Measurements from ENCODE around the gene GAREM2.
A peak's percentile ranks its signal among the peaks of the same experiment; 100 is the strongest.

The GAREM2 gene

GRCh38 chr2:26174691-26175465 is 2.0 kb downstream of the GAREM2 start:
- TF ChIP-seq, protein P1, sequence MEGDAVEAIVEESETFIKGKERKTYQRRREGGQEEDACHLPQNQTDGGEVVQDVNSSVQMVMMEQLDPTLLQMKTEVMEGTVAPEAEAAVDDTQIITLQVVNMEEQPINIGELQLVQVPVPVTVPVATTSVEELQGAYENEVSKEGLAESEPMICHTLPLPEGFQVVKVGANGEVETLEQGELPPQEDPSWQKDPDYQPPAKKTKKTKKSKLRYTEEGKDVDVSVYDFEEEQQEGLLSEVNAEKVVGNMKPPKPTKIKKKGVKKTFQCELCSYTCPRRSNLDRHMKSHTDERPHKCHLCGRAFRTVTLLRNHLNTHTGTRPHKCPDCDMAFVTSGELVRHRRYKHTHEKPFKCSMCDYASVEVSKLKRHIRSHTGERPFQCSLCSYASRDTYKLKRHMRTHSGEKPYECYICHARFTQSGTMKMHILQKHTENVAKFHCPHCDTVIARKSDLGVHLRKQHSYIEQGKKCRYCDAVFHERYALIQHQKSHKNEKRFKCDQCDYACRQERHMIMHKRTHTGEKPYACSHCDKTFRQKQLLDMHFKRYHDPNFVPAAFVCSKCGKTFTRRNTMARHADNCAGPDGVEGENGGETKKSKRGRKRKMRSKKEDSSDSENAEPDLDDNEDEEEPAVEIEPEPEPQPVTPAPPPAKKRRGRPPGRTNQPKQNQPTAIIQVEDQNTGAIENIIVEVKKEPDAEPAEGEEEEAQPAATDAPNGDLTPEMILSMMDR (IDR thresholded peaks at IDR 0.05; ENCODE audit: control insufficient read depth, insufficient read depth, low read depth, low read length, missing control alignments): no peak
- DNase-seq (ENCODE audit: low read depth): no peak
- no peak overlapping the region for H3K4me3 ChIP-seq (ENCODE audit: control insufficient read depth, low read depth, low read length)

DNA sequence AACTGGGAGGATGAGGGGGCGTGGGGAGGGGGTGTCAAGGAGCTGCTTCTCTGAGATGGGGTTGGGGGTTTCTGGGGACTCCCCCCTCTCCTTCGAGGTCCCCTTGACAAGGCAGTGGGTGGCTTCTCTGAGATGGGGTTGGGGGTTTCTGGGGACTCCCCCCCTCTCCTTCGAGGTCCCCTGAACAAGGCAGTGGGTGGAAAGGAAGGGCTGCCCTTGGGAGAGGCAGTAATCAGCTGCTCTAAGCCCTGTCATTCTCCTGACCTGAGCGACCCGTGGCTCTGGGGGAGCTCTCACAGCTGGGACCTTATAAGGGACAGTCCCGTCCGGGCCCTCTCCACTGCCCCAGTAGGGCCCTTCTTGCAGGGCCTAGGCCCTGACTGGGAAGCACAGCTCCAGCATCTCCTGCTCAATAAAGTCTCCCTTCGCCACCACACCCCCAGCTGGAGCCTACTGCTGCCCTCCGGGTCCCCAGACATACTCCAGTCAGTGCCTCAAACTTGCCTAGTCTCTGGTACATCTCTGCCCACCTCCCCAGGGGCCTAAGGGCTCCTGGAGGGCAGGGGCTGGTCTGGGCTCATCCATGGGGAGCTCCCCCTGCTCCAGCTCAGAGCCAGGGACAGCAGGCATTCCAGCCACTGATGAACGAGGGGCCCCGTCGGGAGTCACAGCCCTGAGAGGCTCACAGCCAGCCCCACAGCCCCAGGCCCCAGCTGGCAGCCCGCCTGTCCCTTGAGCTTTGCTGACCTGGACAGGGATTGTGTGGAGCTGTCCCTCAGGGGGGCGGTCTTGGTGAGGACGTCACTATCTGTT is 2.8 kb downstream of the GAREM2 start:
- no peak for DNase-seq (ENCODE audit: low read depth)
- H3K4me3 ChIP-seq (ENCODE audit: control insufficient read depth, low read depth, low read length): no peak overlapping the region
- TF ChIP-seq, protein P1 (IDR thresholded peaks at IDR 0.05; ENCODE audit: control insufficient read depth, insufficient read depth, low read depth, low read length, missing control alignments): no peak

DNA sequence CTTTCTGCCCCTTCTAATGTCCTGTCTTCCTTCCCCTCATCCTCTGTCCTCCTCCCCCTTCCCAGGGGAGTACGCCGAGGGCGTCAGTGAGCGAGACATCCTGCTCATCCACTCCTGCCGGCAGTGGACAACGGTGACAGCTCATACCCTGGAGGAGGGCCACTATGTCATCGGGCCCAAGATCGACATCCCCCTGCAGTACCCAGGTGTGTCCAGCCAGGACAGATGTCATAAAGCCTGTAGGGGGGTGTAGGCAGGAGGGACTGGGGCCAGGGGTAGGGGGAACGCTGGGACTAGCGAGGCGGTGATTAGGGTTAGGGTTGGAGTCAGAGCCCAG is 3.4 kb downstream of the GAREM2 start:
- TF ChIP-seq, protein P1 (IDR thresholded peaks at IDR 0.05; ENCODE audit: control insufficient read depth, insufficient read depth, low read depth, low read length, missing control alignments): no peak
- DNase-seq (ENCODE audit: low read depth): no peak
- H3K4me3 ChIP-seq (ENCODE audit: control insufficient read depth, low read depth, low read length): no peak overlapping the region

GRCh38 chr2:26177122-26177521 is 4.2 kb downstream of the GAREM2 start:
- TF ChIP-seq, protein P1 (IDR thresholded peaks at IDR 0.05; ENCODE audit: control insufficient read depth, insufficient read depth, low read depth, low read length, missing control alignments): no peak
- DNase-seq (ENCODE audit: low read depth): no peak
- no peak overlapping the region for H3K4me3 ChIP-seq (ENCODE audit: control insufficient read depth, low read depth, low read length)

DNA sequence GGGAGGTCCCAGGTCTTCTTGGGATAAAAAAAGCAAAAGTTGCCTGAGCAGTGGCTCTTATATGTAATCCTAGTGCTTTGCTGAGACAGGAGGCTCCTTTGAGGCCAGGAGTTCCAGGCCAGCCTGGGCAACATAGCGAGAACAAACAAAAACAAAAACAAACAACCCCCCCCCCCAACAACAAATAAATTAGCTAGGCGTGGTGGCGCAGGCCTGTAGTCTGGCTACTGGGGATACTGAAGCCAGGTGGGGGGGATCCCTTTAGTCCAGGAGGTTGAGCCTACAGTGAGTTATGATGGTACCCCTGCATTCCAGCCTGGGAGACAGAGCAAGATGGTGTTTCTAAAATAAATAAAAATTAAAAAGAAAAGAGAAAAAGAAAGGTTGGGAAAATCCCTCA is 5.4 kb downstream of the GAREM2 start:
- TF ChIP-seq, protein P1 (IDR thresholded peaks at IDR 0.05; ENCODE audit: control insufficient read depth, insufficient read depth, low read depth, low read length, missing control alignments): no peak
- DNase-seq (ENCODE audit: low read depth): no peak
- no peak overlapping the region; the same call in 1 of the 2 replicates for H3K4me3 ChIP-seq (ENCODE audit: control insufficient read depth, low read depth, low read length)

GRCh38 chr2:26178746-26179436 is 6.0 kb downstream of the GAREM2 start:
- TF ChIP-seq, protein P1 (IDR thresholded peaks at IDR 0.05; ENCODE audit: control insufficient read depth, insufficient read depth, low read depth, low read length, missing control alignments): no peak
- DNase-seq (ENCODE audit: low read depth): no peak
- H3K4me3 ChIP-seq (ENCODE audit: control insufficient read depth, low read depth, low read length): peak overlapping the region; percentile 40

Data from AG09309 (cell line).